GM21381 (cell line): ENCODE results near the gene NWD2.
"Not testable (repeated sequence)": the region's sequence is repeated elsewhere in the genome, so short reads cannot be mapped to it uniquely, and the experiment has no call there.

Experiments used
- ATAC-seq: cut with Tn5 transposase; IDR thresholded peaks from one replicate; pipeline ENCODE4 v1.9.1; 2021; ENCODE audit warnings: mild to moderate bottlenecking, moderate library complexity; ENCODE audit not compliant: unreplicated experiment

NWD2 gene

GRCh38 chr4:37489697-37490096, 245.2 kb downstream of the NWD2 start:
- no peak for ATAC-seq

DNA sequence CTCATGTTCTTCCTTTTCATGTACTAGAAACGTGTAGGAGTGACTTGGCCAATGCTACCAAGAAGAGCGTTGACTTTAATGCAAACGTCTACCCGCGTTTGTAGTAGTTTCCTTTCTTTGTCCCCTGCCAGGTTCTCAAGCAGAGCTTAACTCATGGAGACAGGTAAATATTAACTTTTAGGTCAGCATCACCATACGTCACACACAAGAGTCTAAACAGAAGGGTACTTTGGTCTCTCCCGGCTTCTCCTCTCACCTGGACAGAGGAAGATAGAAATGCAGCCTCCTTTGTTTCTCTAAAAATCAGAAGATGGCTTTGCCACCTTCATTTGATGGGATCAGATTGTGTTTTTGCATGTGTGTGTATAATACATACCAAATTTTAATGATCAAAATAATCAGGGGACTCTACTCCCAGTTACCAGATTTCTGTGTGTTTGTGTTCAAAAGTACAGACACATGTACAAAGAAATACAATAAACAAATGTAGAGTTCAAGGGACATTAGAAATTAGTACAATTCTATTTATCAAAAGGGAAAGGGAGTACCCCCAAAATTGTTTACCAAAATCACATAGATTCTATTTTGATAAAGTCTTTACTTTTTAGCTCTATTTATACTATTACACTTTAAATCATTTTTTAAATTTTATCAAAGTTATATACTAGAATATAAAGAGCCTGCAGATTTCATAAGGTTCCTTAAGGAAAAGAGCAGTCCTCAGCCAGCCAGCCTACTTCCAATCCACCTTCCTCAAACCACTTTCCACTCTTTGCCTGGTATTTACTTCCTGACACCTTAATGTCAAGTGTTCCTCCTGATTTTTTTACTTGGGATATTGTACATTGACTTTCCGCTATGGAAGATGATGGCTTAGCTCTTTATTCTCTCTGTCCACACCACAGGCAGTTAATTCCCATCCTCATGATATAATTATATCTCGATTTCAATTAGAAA, 246.1 kb downstream of the NWD2 start:
- ATAC-seq, result no peak

DNA sequence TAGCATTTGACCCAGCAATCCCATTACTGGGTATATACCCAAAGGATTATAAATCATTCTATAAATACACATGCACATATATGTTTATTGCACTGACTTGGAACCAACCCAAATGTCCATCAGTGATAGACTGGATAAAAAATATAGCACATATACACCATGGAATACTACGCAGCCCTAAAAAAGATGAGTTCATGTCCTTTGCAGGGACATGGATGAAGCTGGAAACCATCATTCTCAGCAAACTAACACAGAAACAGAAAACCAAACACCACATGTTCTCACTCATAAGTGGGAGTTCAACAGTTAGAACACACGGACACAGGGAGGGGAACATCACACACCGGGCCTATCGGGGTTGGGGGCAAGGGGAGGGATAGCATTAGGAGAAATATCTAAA, 250.8 kb downstream of the NWD2 start:
- not testable (repeated sequence) for ATAC-seq
